C4-2B (cell line): ENCODE data around the gene FADS2.

Source experiments
- H3K27ac ChIP-seq: fragments of 450-650 bp; 2 replicates; pipeline ENCODE4 v1.5.1; 2017
- CTCF ChIP-seq: fragments of 450-650 bp; conservative IDR thresholded peaks from 2 replicates; pipeline ENCODE4 v1.5.1; 2017; ENCODE audit warnings: mild to moderate bottlenecking
- ZFX ChIP-seq: fragments of 450-650 bp; IDR thresholded peaks from 2 replicates; pipeline ENCODE4 v1.6.1; 2017

Gene FADS2

DNA sequence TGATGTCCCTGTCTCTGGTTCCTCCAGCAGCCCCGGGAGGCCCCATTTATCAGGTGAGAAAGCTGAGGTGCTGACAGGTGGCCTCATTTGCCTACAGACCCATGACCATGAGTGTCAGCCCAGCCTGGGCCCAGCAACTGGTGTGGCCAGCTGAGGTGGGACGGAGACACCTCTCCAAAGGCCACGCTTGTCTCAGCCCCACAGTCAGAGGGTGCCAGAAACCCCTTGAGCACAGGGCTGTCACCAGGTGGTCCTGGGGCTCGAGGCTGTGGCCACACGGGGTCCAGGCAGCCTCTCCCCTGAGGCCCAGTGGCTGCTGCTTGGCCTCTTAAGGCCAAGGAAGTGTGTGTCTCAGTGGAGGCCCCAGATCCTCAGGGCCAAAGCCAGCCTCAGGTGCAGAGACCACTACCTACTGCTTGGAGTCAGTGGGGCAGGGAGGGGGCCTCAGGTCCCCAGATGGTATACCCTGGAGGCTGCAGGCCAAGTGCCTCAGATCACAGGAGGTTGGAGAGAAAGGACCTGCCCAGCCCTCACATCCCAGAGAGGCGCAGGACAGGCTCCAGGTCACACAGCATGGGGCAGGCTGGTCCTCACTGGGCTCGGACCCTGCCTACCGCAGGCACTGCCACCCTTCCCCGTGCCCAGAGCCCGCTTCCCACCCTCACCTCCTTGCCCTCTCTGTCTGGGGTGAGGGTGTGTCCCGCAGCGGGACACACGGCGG is 77.9 kb downstream of the FADS2 start:
- no peak overlapping the region for H3K27ac ChIP-seq
- TF ChIP-seq ZFX (no peak), CTCF (no peak)

DNA sequence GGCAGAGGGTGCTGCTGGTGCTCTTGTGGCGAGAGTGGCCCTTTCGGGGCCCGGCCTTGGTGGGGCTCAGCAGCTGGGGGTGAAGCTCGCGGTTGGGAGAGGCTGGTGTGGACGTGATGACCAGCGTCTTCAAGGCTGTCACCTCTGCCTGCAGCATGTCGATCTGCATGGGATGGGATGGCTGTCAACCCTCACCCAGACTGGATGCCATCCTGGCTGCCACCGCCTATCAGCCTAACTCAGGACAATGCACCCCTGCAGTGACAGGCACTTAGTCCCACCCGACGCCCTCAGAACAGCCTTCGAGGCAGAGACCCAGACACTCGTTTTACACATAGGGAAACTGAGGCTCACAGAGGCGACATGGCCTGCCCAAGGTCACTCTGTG is 78.4 kb downstream of the FADS2 start:
- no peak for TF ChIP-seq CTCF
- no peak for TF ChIP-seq ZFX
- H3K27ac ChIP-seq: no peak overlapping the region

DNA sequence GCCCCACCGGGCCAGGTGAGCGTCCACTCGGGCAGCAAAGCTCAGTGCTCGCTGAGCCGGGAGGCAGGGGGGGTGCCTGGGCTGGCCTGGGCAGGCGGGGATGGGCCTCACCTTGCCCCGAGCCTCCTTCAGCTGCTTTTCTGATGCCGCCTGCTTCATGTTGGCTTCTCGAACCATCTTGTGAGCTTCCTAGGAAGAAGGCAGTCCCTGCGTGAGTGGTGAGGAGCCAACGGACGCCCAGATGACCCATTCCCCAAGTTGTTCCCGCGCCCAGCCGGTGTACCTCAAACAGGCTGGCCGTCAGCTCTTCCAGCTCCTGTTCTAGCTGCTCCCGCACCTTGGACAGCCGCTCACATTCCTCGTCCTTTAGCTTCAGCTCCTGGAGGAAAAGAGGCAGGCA is 79.2 kb downstream of the FADS2 start:
- no peak for TF ChIP-seq CTCF
- no peak for TF ChIP-seq ZFX
- H3K27ac ChIP-seq: no peak overlapping the region

DNA sequence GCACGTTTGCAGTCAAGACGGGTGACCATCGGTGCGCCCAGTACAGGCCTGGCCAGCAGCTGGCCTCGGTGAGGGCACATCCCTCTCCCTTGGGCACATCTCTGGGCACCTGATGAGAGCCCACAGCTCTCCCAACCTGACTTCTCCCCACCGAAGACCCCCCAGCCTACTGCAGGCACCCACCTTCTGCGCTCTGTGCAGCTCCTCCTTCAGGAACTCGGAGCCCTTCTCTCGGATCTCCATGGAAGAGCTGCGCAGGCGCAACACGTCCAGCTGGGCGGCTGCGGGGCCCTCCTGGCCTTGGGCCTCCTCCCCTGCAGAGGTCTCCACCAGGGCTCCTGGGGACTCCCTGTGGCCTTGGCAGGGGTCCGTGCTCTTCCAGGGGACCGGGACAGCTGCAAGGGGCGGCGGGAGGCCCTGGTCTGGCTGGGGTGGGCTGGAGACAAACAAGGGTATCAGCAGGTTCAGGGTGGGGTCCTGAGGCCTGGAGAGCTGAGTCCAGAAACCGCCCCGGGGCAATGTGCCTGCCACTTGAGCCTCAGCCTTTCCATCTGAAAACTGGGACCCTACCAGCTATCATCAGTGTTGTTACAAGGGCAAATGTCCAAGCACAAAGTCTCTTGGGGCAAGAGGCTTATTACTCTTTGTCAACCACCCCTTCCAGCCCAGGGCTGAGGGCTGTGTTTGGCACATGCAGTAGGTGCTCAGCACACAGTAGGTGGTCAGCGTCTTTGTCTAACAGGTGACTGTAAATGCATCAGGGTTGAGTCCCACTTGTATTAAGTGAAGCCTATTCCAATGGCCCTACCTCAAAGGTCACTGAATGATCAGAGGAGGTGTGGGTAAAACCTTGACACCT is 80.0 kb downstream of the FADS2 start:
- H3K27ac ChIP-seq: no peak overlapping the region
- no peak for TF ChIP-seq ZFX
- TF ChIP-seq CTCF: no peak

GRCh38 chr11:61908730-61909316 is 80.7 kb downstream of the FADS2 start:
- H3K27ac ChIP-seq: no peak overlapping the region
- TF ChIP-seq CTCF (no peak), ZFX (no peak)

DNA sequence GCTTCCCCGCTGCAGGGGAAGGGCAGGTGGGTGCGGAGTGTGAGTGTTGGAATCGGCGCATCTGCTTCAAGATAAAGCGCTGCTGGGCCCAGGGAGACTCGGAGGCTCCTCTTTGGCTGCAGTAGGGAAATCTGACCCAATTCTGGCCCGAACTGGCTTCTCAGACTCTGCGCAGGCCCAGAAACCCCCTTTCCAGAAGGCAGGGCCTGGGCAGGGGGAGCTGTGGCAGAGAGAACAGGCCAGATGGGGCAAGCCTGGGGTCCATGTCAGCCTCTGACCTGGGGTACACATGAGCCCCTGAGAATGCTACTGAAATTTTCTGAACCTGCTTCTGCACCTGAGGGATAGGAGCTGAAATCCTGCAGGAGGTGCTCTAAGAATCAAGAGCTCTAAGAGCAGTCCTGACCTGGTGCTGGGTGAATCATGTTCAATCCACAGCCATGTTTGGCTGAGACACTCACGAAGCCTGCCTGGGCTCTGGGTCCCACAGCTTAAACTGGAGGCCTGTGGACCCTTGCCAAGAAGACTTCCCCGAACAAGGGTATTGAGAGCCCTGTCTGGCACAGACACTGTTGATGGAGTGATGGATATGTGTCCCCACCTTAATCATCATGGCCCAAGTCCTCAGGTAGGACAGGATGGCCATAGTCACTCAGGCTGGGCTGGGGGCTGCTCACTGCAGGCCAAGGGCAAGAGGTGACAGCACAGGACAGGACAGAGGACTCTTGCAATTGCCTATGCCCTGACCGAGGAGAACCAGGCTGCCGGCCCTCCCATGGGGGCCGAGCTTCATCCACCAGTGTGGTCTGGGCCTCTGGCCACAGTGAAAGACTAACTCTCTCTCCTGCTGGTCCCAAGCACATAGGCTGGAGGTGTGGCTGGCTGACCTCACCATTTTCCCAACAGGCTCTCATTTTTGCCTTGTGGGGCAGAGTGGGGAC is 82.4 kb downstream of the FADS2 start:
- no peak overlapping the region for H3K27ac ChIP-seq
- TF ChIP-seq CTCF (no peak), ZFX (no peak)
